GM18526 (cell line): ENCODE results near the gene OPA1.

Source experiments
- POLR2A ChIP-seq: IDR thresholded peaks from 3 replicates; pipeline ENCODE4 v1.6.1; 2011; ENCODE audit not compliant: insufficient read length; ENCODE audit errors: extremely low read depth

OPA1 gene

GRCh38 chr3:193710286-193711165 lies 117.5 kb downstream of the OPA1 start:
- no peak for TF ChIP-seq POLR2A

- no peak for TF ChIP-seq POLR2A
Measured at GRCh38 chr3:193711166-193711485, 118.1 kb downstream of the OPA1 start.

DNA sequence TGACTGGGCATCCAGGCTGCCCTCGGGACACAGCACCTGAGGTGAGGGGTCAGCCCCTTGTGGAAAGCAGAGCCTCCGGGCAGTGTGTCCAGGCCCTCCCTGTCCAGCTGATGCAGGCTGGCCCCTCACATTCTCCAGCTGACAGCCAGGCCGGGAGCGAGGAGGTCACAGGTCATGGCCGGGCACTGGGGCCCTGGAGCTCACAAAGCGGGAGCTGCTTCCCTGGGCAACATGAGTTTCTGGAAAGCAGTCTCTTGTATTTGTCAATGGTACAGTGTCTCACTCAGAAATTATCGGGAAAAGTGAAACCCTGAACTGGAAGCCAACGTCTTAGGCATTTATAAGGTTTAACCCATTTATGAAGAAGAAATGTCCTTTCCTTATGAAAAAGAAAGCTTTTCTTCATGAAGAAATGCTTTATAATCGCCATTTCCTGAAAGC lies 118.5 kb downstream of the OPA1 start:
- TF ChIP-seq POLR2A, result no peak

GRCh38 chr3:193711964-193712598 lies 119.1 kb downstream of the OPA1 start:
- TF ChIP-seq POLR2A, result no peak

- no peak for TF ChIP-seq POLR2A
Measured at GRCh38 chr3:193712938-193713337, 119.9 kb downstream of the OPA1 start.

DNA sequence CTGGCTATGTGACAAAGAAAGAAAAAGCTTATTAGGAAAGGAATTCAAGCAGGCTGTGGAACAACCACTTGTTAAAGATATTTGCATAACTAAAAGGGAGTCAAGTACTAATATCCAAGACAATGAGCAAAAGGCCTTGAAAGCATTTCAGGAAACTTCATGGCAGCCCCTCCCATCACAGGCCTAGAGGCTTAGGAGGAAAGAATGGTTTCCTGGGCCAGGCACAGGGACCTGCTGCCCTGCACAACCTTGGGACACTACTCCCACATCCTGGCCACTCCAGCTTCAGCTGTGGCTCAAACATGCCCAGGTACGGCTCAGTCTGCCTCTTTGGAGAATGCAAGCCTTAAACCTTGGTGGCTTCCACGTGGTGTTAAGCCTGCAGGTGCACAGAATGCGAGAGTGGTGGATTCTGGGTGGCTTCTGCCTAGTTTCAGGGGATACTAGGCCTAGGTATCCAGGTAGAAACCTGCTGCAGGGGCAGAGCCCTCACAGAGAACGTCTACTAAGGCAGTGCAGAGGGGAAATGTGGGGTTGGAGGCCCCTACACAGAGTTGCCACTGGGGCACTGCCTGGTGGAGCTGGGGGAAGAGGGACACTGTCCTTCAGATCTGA lies 121.6 kb downstream of the OPA1 start:
- TF ChIP-seq POLR2A, result no peak

- no peak for TF ChIP-seq POLR2A
Measured at GRCh38 chr3:193716150-193716549, 123.1 kb downstream of the OPA1 start.

DNA sequence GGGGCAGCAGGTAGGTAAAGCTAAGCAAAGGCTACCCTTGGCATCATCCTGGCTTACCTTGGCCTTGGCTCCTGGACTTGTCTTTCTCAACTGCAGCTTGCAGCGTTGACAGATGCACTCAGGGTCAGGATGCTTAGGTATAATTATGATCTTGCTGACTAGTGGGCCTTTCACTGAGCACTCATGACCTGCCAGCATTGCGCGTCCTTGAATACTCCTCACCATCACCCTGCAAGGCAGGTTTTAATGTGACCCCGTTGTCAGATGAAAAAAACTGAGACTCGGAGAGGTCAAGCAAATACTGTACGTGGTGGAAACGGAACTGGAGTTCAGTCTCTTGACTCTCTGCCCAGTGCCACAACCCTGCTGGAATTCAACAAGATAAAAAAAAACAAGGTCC lies 126.7 kb downstream of the OPA1 start:
- TF ChIP-seq POLR2A, result no peak

DNA sequence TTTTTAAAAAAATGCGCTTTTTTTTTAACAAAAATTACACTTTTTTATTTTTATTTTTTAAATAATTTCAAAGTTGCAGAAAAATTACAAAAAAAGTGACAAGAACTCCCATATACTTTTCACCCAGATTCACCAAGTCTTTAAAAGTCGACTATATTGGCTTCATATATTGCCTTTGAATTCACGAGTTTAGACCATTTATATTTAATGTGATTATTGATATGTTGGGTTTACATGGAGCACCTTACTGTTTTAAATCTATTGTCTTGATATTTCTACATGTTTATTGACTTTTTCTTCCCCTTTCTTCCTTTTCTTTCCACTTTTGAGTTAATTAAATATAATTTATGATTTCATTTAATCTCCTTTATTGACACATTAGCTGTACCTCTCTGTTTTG lies 127.2 kb downstream of the OPA1 start:
- TF ChIP-seq POLR2A, result no peak

DNA sequence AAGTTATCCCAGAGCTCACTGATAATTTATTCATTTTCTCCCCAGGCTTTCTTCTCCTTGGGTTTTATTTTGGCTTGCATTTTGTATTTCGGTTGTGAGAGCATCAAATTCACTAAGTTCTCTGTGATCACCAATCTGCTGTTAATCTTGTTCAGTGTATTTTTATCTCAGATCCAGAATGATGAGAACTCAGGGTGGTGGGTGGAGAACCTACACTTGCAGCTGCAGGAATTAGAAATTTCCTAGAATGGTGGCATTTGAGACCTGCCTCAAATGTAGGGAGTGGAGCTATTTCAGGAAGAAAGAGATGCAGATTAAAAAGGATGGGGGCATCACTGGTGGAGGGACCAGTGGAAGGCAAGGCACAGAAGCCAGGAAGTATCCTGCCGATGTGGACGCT lies 129.6 kb downstream of the OPA1 start:
- no peak for TF ChIP-seq POLR2A

- TF ChIP-seq POLR2A, result no peak
Measured at GRCh38 chr3:193727089-193727488, 134.1 kb downstream of the OPA1 start.

GRCh38 chr3:193728429-193729087 lies 135.6 kb downstream of the OPA1 start:
- TF ChIP-seq POLR2A, result no peak

- TF ChIP-seq POLR2A, result no peak
Measured at GRCh38 chr3:193729088-193729465, 136.1 kb downstream of the OPA1 start.

GRCh38 chr3:193729601-193730000 lies 136.6 kb downstream of the OPA1 start:
- TF ChIP-seq POLR2A, result no peak

- TF ChIP-seq POLR2A, result no peak
Measured at GRCh38 chr3:193730511-193730910, 137.5 kb downstream of the OPA1 start.

DNA sequence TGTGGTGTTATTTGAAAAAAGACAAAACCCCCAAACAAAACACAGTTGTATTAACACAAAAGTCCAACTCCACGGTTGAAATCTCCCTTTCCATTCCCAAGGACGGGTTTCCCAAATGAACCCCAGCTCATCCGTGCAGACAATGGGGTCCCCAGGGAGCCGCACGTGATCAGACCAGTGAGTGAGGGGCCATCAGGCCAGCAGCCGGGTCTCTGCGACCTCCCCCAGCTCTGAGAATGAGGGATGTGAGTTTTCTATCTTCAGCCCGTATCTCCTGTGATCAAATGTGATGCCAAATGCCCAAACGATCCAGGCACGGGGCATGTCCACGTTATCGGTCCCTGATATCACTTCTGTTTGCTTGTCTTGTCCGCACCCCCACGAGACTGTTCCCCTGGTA lies 138.0 kb downstream of the OPA1 start:
- no peak for TF ChIP-seq POLR2A

GRCh38 chr3:193731656-193732055 lies 138.6 kb downstream of the OPA1 start:
- no peak for TF ChIP-seq POLR2A
